ENCODE results near the gene MIEF2. TPM values are rescaled to one million over a fixed set of nuclear protein-coding genes. Genes with fewer than 3 reads are reported as not detected.

MIEF2 gene
- total and polyA plus RNA-seq, 10 of the 15 experiments (the other 5 are each of a cell fraction or from before 2014, with no cell fraction given), result 0.16 to 9.2 (median 4.1) TPM

- no TSS peak for BruUV-seq (replicated peaks)
- 78% methylated on average over 9 of the region's 9 CpGs for WGBS (ENCODE audit: insufficient coverage, insufficient replicate concordance, low lambda C conversion rate, missing lambda C conversion rate)
- H3K79me2 ChIP-seq (ENCODE audit: control insufficient read depth, insufficient read depth, low read length), result no peaks in the 10 kb centered on the region
- in situ Hi-C loops (cut with MboI), result no loop called here
- H3K4me3 ChIP-seq, result no peak overlapping the region
- no peak for TF ChIP-seq CBX5 (IDR thresholded peaks at IDR 0.05; ENCODE audit: low read depth)
- no peak for TF ChIP-seq LARP7 (IDR thresholded peaks at IDR 0.05)
- TF ChIP-seq RELA (IDR thresholded peaks at IDR 0.05; ENCODE audit: borderline replicate concordance, partially characterized antibody), result no peak
- TF ChIP-seq CHD4 (IDR thresholded peaks at IDR 0.05), result no peak
- TF ChIP-seq TCF7 (IDR thresholded peaks at IDR 0.05; ENCODE audit: borderline replicate concordance), result no peak
- TF ChIP-seq NFIC (IDR thresholded peaks at IDR 0.05; ENCODE audit: low read depth, low read length), result no peak
- TF ChIP-seq RB1 (IDR thresholded peaks at IDR 0.05; ENCODE audit: borderline replicate concordance), result no peak
- TF ChIP-seq JUNB (IDR thresholded peaks at IDR 0.05), result no peak
- TF ChIP-seq PRDM15 (CRISPR knock-in tag; IDR thresholded peaks at IDR 0.05), result no peak
- TF ChIP-seq ZZZ3 (IDR thresholded peaks at IDR 0.05; ENCODE audit: control insufficient read depth, insufficient read length, low read depth), result no peak
- no peak for TF ChIP-seq FOXK2 (IDR thresholded peaks at IDR 0.05)
- no peak for TF ChIP-seq USF2 (IDR thresholded peaks at IDR 0.05; ENCODE audit: borderline replicate concordance, low read depth, low read length)
- no peak for TF ChIP-seq TAF1 (IDR thresholded peaks at IDR 0.05; ENCODE audit: borderline replicate concordance, low read depth, low read length)
- TF ChIP-seq EGR1 (IDR thresholded peaks at IDR 0.05; ENCODE audit: borderline replicate concordance in 1 of 2, low read depth in 2 of 2, low read length in 2 of 2), result no peak
- TF ChIP-seq FOS (IDR thresholded peaks at IDR 0.05; ENCODE audit: borderline replicate concordance, extremely low read depth, insufficient read length), result no peak
- TF ChIP-seq MTA3 (IDR thresholded peaks at IDR 0.05; ENCODE audit: borderline replicate concordance, low read length), result no peak
- H3K9ac ChIP-seq (ENCODE audit: control insufficient read depth, insufficient read depth, low read length), result no peak overlapping the region
- DNase-seq (ENCODE audit: low read depth, low spot score) (no peak), FAIRE-seq (no peak), ATAC-seq (no peak)
- intact Hi-C loops (cut with micrococcal nuclease; ENCODE audit: unreplicated experiment), result no loop called here
- no peaks in the 10 kb centered on the region for H3K9me3 ChIP-seq (replicated peaks; ENCODE audit: control insufficient read depth, insufficient read depth, low read length)
- no peaks in the 10 kb centered on the region for H3K4me1 ChIP-seq (ENCODE audit: control insufficient read depth, insufficient read depth, low read length)
- SMC1A ChIA-PET (ENCODE audit: uncharacterized antibody, unreplicated experiment), result no interaction called here
- H3K36me3 ChIP-seq (ENCODE audit: control insufficient read depth in 2 of 2, insufficient read depth in 2 of 2, low read length in 1 of 2), result peaks cover 7 to 40% of the 10 kb centered on the region in 2 experiments
- no peak overlapping the region for H3K27ac ChIP-seq (ENCODE audit: control insufficient read depth, insufficient read depth)
- H4K20me1 ChIP-seq (ENCODE audit: control insufficient read depth, insufficient read depth), result no peaks in the 10 kb centered on the region
- RAD21 ChIA-PET (ENCODE audit: unreplicated experiment), result interaction anchor here (0.6 kb wide), 1 partner anchor 72 kb away, joined by 3 read pairs; no protein-coding TSS in a partner anchor
- no peaks in the 10 kb centered on the region for H3K27me3 ChIP-seq (replicated peaks in 1 of 2; ENCODE audit: control insufficient read depth in 2 of 2, insufficient read depth in 2 of 2, low read length in 1 of 2)
- POLR2A ChIA-PET, result no interaction called here
- no peak overlapping the region for H2AFZ ChIP-seq (ENCODE audit: control insufficient read depth, low read depth, low read length)
- H3K4me2 ChIP-seq (ENCODE audit: control insufficient read depth, insufficient read depth), result no peak overlapping the region
- CTCF ChIA-PET, result no interaction called here
Observed at GRCh38 chr17:18250259-18250658, 10.2 kb upstream of the MIEF2 start.

Data from GM12878 (cell line).